ENCODE data around the gene CLCN5. TPM values are rescaled to one million over a fixed set of nuclear protein-coding genes. Genes with fewer than 3 reads are reported as not detected.

Gene CLCN5
- total and polyA plus RNA-seq, 2 experiments from 2014 or later = 11.0 to 50.6 TPM

DNA sequence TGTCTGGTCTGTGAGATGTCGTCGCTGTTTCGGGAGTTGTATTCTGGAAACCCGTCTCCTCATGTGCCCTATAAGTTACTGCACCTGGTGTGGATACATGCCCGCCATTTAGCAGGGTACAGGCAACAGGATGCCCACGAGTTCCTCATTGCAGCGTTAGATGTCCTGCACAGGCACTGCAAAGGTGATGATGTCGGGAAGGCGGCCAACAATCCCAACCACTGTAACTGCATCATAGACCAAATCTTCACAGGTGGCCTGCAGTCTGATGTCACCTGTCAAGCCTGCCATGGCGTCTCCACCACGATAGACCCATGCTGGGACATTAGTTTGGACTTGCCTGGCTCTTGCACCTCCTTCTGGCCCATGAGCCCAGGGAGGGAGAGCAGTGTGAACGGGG, 41.7 kb upstream of the CLCN5 start:
- no peak overlapping the region for H3K4me3 ChIP-seq
- no peaks in the 10 kb centered on the region for H3K9me2 ChIP-seq (replicated peaks; ENCODE audit: insufficient read depth)
- H3K9me3 ChIP-seq (ENCODE audit: low read depth) = no peaks in the 10 kb centered on the region
- peaks cover 17% of the 10 kb centered on the region for H3K79me2 ChIP-seq
- H3K27me3 ChIP-seq = no peaks in the 10 kb centered on the region
- no peak for DNase-seq (ENCODE audit: low spot score)
- TF ChIP-seq, protein P1, sequence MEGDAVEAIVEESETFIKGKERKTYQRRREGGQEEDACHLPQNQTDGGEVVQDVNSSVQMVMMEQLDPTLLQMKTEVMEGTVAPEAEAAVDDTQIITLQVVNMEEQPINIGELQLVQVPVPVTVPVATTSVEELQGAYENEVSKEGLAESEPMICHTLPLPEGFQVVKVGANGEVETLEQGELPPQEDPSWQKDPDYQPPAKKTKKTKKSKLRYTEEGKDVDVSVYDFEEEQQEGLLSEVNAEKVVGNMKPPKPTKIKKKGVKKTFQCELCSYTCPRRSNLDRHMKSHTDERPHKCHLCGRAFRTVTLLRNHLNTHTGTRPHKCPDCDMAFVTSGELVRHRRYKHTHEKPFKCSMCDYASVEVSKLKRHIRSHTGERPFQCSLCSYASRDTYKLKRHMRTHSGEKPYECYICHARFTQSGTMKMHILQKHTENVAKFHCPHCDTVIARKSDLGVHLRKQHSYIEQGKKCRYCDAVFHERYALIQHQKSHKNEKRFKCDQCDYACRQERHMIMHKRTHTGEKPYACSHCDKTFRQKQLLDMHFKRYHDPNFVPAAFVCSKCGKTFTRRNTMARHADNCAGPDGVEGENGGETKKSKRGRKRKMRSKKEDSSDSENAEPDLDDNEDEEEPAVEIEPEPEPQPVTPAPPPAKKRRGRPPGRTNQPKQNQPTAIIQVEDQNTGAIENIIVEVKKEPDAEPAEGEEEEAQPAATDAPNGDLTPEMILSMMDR (IDR thresholded peaks at IDR 0.05; ENCODE audit: poor library complexity) = no peak
- TF ChIP-seq EZH2 (IDR thresholded peaks at IDR 0.05; ENCODE audit: borderline replicate concordance) (no peak), EZH2phosphoT487 (IDR thresholded peaks at IDR 0.05; ENCODE audit: low read depth, severe bottlenecking, unreplicated experiment) (no peak)
- 84% methylated on average over 12 of the region's 12 CpGs for WGBS (ENCODE audit: low lambda C conversion rate, missing lambda C conversion rate)
- H3K4me1 ChIP-seq (ENCODE audit: insufficient read depth) = peaks cover 11% of the 10 kb centered on the region
- no peak overlapping the region for H3K27ac ChIP-seq
- H3K4me2 ChIP-seq = peak overlapping the region; percentile 79
- H2AFZ ChIP-seq = no peak overlapping the region
- H3K36me3 ChIP-seq (replicated peaks; ENCODE audit: insufficient read depth, low read depth) = no peaks in the 10 kb centered on the region
- H4K20me1 ChIP-seq (ENCODE audit: insufficient read depth, poor library complexity, severe bottlenecking) = no peaks in the 10 kb centered on the region

DNA sequence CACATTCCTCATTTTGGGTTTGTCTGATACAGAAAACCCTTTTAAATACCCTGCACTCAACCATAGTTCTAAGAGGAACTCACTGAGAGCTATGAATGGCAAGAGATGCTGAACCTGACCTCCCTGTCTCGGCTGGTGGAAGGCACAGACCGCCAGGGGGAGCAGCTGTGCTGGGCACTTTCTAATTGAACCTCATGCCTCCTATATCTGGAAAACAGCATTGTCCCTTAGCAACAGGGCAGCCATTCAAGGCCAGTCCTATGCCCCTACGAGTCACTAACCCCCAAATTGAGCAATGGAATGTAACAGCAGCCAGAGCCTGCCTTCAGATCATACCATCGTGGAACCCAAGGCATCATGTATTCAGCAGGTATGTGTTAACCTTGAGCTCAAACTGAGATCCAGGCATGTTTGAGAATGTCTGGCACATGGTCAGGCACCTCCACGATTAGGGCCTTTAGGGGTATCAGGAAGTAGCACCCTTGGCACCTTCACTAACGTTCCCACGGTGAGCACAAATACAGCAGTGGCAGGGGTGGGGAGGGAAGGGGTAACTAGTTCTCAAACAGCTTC, 38.0 kb upstream of the CLCN5 start:
- H3K4me3 ChIP-seq = no peak overlapping the region
- H4K20me1 ChIP-seq (ENCODE audit: insufficient read depth, poor library complexity, severe bottlenecking) = no peaks in the 10 kb centered on the region
- peaks cover 17% of the 10 kb centered on the region for H3K79me2 ChIP-seq
- 56% methylated on average over 7 of the region's 7 CpGs for WGBS (ENCODE audit: low lambda C conversion rate, missing lambda C conversion rate)
- DNase-seq (ENCODE audit: low spot score) = peak; percentile 59
- no peaks in the 10 kb centered on the region for H3K9me3 ChIP-seq (ENCODE audit: low read depth)
- no peak overlapping the region for H3K27ac ChIP-seq
- H3K9me2 ChIP-seq (replicated peaks; ENCODE audit: insufficient read depth) = no peaks in the 10 kb centered on the region
- no peak overlapping the region for H3K4me2 ChIP-seq
- TF ChIP-seq, protein P1 (IDR thresholded peaks at IDR 0.05; ENCODE audit: poor library complexity) = peak; percentile 54
- TF ChIP-seq EZH2phosphoT487 (IDR thresholded peaks at IDR 0.05; ENCODE audit: low read depth, severe bottlenecking, unreplicated experiment) = no peak
- peaks cover 3% of the 10 kb centered on the region for H3K4me1 ChIP-seq (ENCODE audit: insufficient read depth)
- H3K36me3 ChIP-seq (replicated peaks; ENCODE audit: insufficient read depth, low read depth) = no peaks in the 10 kb centered on the region
- no peak overlapping the region for H2AFZ ChIP-seq
- H3K27me3 ChIP-seq = no peaks in the 10 kb centered on the region

DNA sequence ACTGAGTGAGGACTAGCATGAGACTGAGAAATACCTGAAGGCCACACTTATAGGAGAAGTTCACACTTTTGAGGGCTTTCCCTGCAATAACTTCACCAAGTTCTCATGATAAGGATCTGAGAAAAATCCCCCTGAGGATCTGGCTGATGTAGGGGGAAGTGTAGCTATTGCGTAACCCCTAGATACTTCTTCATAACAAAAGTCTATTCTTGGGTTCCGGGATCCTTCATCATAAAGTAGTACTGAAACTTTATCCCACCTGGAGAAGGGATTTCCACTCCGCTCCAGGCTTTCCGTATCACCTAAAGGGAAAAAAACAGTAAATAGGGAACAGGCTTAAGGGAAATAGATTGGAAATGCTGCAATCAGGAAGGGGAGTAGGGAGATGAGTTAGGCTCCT, 29.9 kb upstream of the CLCN5 start:
- WGBS (ENCODE audit: low lambda C conversion rate, missing lambda C conversion rate) = 90% methylated on average over 4 of the region's 4 CpGs
- Histone ChIP-seq H3K79me2 (no peaks in the 10 kb centered on the region), H3K9me2 (replicated peaks; ENCODE audit: insufficient read depth) (no peaks in the 10 kb centered on the region), H2AFZ (no peak overlapping the region), H3K4me3 (no peak overlapping the region), H4K20me1 (ENCODE audit: insufficient read depth, poor library complexity, severe bottlenecking) (no peaks in the 10 kb centered on the region), H3K27ac (no peak overlapping the region), H3K4me1 (ENCODE audit: insufficient read depth) (no peaks in the 10 kb centered on the region), H3K9me3 (ENCODE audit: low read depth) (no peaks in the 10 kb centered on the region), H3K4me2 (no peak overlapping the region), H3K27me3 (no peaks in the 10 kb centered on the region), H3K36me3 (replicated peaks; ENCODE audit: insufficient read depth, low read depth) (no peaks in the 10 kb centered on the region)
- no peak for DNase-seq (ENCODE audit: low spot score)
- no peak for TF ChIP-seq EZH2 (IDR thresholded peaks at IDR 0.05; ENCODE audit: borderline replicate concordance)
- TF ChIP-seq EZH2phosphoT487 (IDR thresholded peaks at IDR 0.05; ENCODE audit: low read depth, severe bottlenecking, unreplicated experiment) = no peak
- TF ChIP-seq, protein P1 (IDR thresholded peaks at IDR 0.05; ENCODE audit: poor library complexity) = no peak
